ENCODE results near the gene GCK. TPM values are rescaled to one million over a fixed set of nuclear protein-coding genes. Genes with fewer than 3 reads are reported as not detected.

The GCK gene
- polyA plus RNA-seq, 1 donor, result 7.1 TPM

DNA sequence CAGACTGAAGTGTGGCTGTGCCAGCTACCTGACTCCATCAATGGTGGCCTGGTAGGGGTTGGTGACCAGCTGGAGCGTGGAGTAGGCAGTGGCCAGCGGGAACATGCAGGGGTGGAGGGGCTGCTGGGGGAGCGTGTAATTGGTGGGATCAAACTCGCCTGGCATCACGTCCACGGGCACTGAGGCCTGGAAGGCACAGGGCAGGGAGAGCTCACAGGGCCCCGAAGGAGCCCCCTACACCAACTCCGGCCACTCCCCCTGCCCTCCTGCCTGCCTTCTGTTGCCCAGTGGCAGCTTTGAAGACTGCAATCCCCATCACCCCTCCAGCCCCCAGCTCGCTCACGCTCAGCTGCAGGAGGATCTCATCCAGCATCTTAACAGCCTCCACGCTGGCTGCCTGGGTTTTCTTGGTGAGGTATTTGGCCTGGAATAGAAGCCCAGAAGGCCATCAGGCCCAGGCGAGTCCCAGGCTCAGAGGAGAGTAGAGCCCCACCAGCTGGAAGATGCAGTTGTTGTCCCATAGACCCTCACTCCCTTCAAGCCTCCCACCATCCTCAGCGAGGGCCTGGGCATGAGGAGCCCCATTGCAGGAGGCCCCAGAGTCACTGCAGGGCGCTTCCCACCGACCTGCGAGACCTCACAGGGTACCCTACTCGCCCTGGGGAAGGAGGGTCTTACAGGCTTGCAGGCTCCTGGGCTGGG lies 73.0 kb downstream of the GCK start:
- no peak for DNase-seq

DNA sequence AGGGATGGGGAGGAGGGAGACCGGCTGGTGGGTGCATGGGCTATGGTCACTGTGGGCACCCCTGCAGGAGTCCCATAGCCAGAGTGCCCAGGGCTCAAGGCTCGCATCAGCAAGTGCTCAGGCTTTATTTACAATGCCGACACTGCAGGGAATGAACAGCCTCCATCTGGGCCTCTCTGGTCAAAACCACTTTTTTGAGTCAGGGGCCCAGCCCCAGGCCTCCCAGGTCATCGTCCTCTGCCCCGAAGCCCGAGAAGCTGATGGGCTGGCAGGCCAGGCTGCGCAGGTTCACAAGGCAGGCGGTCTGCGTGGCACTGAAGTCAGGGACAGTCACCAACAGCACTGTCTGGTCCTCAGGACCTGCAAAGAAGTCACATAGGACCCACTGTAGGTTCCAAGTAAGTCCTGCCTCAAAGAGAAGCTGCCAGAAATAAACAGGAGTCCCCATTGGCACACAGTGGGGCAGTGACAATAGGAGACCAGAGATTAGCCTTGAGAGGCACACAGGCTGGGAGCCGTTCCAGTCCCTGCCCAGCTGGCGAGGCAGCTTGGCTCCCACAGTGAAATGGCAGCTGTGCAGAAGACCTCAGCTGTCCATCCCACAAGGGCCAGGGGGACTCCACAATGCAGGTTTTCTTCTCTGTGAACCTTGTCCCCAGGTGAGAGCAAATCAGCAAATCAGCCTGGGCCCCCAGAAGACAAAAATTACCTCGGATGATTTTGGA lies 74.5 kb downstream of the GCK start:
- DNase-seq, result peak; percentile 59

DNA sequence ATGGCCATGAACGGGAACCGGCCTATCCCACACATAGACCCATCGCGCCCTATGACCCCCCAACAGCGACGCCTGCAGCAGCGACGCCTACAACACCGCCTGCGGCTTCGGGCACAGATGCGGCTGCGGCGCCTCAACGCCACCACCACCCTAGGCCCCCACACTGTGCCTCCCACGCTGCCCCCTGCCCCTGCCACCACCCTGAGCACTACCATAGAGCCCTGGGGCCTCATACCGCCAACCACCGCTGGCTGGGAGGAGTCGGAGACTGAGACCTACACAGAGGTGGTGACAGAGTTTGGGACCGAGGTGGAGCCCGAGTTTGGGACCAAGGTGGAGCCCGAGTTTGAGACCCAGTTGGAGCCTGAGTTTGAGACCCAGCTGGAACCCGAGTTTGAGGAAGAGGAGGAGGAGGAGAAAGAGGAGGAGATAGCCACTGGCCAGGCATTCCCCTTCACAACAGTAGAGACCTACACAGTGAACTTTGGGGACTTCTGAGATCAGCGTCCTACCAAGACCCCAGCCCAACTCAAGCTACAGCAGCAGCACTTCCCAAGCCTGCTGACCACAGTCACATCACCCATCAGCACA lies 75.4 kb downstream of the GCK start:
- DNase-seq, result no peak

DNA sequence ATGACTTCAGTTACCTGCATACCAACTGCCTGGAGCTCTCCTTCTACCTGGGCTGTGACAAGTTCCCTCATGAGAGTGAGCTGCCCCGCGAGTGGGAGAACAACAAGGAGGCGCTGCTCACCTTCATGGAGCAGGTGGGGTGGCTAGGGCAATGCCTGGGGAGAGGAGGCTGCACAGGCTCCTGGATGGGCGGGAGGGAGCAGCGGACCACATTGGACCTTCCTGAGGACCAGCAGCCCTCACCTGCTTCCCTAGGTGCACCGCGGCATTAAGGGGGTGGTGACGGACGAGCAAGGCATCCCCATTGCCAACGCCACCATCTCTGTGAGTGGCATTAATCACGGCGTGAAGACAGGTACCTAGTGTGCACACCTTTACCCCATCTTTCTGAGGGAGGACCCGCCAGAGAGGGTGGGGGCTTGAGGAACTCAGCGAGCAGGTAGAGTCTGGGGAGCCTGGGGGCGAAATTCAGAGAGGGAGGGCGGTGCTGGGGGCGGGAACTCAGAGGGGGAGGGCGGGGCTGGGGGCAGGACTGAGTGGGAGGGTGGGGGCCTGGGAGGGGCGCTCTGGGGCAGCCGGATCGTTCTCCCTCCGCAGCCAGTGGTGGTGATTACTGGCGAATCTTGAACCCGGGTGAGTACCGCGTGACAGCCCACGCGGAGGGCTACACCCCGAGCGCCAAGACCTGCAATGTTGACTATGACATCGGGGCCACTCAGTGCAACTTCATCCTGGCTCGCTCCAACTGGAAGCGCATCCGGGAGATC lies 76.1 kb downstream of the GCK start:
- DNase-seq, result no peak

DNA sequence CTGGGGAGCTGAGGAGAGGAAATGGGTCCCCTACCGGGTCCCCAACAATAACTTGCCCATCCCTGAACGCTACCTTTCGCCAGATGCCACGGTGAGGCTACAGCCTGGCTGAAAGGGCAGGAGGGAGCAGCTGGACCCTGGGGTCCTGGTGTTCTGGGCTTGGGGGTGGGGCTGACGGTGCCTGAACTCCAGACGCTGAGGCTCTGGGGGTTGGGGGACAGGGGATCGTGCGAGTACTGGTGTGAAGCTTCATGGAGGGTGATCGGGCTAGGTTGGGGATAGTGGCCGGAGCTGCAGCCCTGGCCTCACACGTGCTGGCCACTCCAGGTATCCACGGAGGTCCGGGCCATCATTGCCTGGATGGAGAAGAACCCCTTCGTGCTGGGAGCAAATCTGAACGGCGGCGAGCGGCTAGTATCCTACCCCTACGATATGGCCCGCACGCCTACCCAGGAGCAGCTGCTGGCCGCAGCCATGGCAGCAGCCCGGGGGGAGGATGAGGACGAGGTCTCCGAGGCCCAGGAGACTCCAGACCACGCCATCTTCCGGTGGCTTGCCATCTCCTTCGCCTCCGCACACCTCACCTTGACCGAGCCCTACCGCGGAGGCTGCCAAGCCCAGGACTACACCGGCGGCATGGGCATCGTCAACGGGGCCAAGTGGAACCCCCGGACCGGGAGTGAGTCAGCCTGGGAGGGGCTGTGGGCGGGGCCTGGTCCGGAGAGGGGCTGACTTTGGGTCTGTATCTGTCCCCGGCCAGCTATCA lies 76.8 kb downstream of the GCK start:
- DNase-seq, result no peak

DNA sequence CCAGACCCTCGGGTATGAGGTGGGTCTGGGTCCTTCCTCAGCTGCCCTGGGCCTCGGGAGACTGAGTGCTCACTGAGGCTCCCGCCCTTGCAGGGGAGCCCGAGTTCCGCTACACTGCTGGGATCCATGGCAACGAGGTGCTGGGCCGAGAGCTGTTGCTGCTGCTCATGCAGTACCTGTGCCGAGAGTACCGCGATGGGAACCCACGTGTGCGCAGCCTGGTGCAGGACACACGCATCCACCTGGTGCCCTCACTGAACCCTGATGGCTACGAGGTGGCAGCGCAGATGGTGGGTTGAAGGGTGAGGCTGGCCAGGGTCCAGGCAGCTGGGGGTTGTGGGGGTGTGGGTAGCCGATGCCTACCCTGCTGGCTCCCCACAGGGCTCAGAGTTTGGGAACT lies 77.5 kb downstream of the GCK start:
- DNase-seq, result no peak

DNA sequence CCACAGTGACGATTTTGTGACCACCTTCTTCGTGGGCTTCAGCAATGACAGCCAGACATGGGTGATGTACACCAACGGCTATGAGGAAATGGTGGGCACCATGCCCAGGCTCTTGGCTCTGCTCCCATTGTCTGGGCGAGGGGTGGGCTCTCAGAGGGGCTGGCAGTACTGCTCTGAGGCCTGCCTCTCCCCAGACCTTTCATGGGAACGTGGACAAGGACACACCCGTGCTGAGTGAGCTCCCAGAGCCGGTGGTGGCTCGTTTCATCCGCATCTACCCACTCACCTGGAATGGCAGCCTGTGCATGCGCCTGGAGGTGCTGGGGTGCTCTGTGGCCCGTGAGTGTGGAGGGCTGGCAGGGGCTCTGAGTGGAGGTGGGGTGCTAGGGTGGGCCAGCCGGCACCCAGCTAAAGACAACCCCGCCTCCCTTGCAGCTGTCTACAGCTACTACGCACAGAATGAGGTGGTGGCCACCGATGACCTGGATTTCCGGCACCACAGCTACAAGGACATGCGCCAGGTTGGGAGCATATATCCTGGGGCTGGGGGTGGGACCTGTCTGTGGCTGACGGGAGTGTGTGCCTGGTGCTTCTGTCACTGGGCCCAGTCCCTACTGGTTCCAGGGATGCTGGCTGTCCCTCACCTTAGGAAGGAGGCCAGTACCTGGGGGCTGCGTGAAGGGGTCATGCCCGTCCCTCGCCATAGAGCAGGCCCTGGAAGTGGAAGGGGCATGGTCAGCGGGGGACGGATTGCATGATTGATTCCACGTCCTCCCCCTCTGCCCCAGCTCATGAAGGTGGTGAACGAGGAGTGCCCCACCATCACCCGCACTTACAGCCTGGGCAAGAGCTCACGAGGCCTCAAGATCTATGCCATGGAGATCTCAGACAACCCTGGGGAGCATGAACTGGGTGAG lies 78.3 kb downstream of the GCK start:
- no peak for DNase-seq

DNA sequence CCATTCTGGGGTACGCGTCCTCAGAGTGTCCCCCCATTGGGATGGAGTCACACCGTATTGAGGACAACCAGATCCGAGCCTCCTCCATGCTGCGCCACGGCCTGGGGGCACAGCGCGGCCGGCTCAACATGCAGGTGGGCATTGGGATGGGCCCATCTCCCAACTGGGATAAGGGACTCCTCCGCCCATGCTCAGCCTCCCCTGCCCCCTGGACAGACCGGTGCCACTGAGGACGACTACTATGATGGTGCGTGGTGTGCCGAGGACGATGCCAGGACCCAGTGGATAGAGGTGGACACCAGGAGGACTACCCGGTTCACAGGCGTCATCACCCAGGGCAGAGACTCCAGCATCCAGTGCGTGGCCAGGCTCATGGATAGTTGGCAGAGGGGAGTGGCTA lies 79.2 kb downstream of the GCK start:
- no peak for DNase-seq

DNA sequence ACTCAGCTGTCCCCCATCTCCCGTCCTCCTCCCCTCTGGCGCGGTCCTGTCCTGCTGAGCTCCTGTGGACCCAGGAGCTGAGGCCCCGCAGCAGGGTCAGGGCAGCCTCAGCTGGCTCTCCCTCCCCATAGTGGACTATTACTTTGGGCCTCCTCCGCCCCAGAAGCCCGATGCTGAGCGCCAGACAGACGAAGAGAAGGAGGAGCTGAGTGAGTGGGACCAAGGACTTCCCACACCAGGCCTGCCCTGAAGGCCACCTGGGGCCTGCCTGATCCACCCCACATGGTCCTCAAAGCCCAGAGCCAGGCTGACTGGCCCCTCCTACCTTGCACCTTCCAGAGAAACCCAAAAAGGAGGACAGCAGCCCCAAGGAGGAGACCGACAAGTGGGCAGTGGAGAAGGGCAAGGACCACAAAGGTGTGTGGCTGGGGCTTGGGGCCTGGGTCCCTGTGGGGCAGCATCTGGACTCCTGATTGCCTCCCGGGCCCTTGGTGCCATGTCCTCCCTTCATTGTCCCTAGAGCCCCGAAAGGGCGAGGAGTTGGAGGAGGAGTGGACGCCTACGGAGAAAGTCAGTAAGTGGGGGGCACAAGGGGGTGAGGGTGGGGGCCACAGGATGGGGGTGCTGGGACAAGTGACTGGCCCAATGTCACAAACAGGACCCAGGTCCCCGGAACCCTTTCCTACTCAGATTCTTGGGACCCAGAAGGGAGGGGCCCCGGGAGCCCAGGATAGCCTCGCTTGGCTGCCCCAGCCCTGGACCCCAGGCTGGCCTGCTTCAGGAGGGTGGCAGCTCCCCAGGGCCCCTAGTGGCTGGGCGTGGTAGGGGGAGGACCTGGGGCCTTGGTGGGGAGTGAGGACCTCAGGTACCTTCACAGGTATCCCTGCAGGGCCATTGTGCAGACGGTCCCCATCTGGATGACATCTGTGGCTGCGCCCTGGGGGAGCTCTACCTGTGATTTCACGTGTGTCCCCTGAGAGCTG lies 80.2 kb downstream of the GCK start:
- no peak for DNase-seq

DNA sequence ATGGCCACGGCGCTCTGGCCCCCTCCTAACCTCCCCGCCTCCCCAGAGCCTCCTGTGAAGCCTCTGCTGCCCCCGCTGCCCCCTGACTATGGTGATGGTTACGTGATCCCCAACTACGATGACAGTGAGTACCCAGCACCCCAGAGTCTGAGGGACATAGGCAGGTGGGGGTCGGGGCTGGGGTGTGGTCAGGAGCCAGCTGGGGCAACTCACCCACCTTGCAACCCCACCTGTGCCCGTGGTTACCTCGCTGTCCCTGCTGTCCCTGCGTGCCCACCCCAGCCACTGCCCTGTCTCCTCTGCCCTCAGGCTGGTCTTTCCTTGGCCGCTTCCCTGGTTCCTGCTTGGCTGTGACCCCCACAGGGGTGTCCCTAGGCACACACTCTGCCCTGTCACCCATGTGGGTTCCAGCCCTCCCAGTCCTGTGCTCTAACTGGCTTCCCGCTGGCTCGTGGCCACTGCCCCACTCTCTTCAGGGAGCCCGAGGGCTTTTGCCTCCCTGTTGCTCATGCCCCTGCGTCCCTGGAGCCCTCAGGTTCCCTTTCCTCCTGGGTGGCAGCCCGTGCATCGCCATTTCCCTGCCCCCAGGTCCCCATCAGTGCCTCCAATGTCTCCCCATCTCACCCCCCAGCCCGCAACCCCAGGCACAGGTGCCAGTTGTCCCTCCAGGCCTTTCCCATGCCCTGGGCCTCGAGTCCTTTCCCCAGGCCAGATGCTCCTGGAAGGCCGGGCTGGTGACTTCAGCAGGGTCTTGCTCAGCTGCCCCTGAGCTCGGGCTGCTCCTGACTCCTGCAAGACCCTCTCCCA lies 81.1 kb downstream of the GCK start:
- DNase-seq, result no peak

DNA sequence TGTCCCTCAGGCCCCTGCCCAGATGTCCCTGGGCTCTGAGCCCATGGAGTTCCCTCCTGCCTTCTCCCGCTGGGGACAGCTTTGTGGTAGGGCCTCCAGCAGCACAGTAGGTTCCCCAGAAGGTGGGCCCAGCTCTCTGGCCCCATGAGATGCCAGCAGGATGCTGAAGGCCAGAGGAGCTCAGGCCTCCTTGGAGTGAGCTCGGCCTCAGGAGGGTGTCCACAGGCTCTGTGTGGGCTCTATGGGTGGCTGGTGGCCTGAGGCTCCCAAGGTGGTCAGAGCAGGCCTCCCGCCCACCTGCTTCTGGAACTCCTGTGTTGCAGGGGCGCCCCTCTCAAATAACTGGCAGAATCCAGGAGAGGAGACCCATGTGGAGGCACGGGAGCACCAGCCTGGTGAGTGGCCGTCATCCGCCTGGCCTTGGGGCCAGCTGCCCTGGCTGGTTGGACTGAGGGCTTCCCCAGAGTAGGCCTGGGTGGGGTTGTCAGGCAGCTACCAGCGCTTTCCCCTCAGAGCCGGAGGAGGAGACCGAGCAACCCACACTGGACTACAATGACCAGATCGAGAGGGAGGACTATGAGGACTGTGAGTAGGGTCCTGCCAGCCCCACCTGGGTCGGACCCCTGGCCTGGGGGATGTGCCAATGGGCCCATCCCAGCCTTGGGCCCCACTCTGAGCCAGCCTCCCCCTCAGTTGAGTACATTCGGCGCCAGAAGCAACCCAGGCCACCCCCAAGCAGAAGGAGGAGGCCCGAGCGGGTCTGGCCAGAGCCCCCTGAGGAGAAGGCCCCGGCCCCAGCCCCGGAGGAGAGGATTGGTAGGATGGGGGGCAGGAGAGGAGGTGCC lies 81.9 kb downstream of the GCK start:
- DNase-seq, result no peak

DNA sequence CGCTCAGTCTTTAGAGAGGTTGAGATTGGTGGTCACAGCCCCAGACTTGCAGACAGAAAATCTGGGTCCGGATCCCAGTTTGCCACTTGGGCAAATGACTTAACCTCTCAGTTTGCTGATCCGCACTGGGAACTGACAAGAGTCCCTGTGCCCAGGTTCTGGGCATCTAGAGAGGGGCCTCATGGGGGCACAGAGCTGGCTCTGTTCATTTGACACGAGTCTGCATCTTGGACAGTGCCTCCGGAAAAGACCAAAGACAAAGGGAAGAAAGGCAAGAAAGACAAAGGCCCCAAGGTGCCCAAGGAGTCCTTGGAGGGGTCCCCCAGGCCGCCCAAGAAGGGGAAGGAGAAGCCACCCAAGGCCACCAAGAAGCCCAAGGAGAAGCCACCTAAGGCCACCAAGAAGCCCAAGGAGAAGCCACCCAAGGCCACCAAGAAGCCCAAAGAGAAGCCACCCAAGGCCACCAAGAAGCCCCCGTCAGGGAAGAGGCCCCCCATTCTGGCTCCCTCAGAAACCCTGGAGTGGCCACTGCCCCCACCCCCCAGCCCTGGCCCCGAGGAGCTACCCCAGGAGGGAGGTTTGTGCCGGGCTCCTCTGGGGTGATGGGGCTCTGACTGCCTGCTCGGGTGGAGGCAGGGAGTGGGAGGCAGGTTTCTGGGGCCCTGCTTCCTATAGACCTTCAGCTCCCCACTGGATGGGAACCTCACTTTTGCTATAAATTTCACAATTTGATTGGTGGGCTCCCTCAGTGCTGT lies 82.8 kb downstream of the GCK start:
- no peak for DNase-seq

DNA sequence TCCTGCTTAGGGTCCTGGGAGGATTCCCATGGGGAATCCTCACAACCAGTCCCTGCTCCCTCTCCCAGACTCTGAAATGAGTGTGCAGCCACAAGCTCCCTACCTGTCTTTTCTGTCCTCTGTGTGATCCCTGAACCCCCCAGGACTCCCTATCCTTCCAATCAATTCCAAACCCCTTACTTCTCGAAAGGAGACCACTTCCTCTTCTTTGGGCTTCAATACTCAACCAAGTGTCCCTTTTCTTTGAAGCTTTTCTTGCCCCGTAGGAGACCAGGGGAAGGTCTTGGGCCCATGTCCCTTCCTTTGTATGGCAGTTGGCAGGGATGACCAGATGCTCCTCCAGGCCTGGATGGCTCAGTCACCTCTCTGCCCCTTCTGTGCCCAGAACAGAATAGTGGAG lies 83.4 kb downstream of the GCK start:
- DNase-seq, result no peak

DNA sequence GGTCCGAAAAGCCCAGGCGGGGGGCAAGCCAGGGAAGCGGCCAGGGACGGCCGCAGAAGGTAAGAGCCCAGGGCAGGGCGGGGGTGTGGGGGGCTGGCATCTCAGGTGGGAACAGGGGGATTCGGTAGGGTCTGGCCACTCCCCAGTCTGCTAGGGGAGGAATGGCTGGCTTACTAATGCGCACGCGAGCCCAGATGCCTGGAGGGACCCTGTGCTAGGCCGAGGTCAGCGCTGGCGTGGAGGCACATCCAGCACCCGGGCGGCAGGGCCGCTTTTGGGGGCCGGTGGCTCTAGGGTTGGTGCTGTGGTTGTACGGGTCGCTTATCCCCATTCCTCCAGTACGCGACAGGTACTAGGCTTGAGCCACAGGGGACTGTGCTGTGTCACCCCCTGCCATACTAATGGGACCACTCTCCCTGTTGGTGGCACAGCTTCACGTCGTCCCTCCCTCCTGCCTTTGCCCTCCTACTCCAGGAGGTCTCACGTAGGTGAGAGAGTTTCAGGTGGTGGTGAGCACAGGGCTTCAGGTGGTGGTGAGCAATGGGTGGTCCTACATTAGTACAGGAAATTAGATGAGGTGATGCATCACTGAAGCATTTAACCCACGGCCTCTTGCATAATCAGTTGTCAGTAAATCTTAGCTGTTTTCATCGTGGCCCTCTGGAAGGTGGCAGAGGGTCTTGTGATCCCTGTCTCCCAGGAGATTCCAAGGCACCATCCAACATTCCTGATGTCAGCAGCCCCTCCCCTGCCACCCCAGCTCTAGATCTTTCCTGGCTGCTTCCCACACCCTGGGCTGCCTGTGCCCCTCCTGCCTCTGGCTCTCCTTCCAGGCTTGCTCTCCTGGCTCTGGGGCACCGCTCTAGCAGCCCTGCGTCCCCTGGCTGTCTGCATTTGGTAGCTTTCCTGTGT lies 84.1 kb downstream of the GCK start:
- DNase-seq, result no peak

DNA sequence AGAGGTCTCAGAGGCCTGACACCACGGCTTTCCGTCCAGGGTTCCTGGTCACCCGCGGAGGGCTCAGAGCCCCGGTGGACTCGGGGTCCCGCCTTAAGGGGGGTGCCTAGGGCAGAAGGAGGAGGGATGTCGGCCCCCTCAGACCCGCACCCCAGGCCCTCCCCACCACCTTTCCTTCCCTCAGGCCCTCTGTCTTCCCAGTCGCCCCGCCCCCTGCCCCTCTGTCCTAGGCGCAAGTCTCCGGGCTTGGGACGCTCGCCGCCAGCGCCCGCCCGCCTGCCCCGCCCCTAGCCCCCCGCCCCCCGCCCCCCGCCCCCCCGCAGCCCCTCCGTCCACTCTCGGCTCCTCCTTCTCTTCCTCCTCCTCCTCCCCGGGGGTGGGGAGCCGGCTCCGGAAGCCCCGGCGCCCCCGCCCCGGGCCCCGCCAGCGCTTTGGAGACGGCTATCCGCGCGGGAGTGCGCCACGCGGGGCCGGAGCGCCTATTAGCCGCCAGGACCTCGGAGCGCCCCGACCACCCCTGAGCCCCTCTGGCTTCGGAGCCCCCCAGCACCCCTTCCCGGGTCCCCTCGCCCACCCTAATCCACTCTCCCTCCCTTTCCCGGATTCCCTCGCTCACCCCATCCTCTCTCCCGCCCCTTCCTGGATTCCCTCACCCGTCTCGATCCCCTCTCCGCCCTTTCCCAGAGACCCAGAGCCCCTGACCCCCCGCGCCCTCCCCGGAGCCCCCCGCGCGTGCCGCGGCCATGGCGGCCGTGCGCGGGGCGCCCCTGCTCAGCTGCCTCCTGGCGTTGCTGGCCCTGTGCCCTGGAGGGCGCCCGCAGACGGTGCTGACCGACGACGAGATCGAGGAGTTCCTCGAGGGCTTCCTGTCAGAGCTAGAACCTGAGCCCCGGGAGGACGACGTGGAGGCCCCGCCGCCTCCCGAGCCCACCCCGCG lies 85.0 kb downstream of the GCK start, which contains the start of gene AEBP1:
Gene AEBP1 (plus strand): TSS at position 423 of the 937 bp plus-strand sequence. CDS start 321 bp downstream, at position 744.
- peak; percentile 61 for DNase-seq

Data from hindlimb muscle (tissue), 1 donor.